GM12891 (cell line): Measurements from ENCODE around the gene ALDH9A1.
A peak's percentile ranks its signal among the peaks of the same experiment; 100 is the strongest.
"Not testable (repeated sequence)": the region's sequence is repeated elsewhere in the genome, so short reads cannot be mapped to it uniquely, and the experiment has no call there.

Experiments
- DNase-seq: peaks from one replicate; pipeline ENCODE4 v3.0.0; 2011; ENCODE audit warnings: low spot score; ENCODE audit not compliant: insufficient read length
- FAIRE-seq: peaks from 2 replicates; lab custom pipeline; 2011; peaks lifted over from hg19 to GRCh38; lab: Jason Lieb, UNC
- PAX5 ChIP-seq: IDR thresholded peaks from 2 replicates; pipeline ENCODE4 v1.6.1; 2011; ENCODE audit warnings: low read length, moderate library complexity, mild to moderate bottlenecking; ENCODE audit not compliant: insufficient read depth, severe bottlenecking
- POLR2A ChIP-seq: IDR thresholded peaks from 2 replicates; pipeline ENCODE4 v1.6.1; 2011; ENCODE audit warnings: low read depth, low read length, control low read depth
- POLR2AphosphoS5 ChIP-seq: IDR thresholded peaks from 2 replicates; pipeline ENCODE4 v1.6.1; 2011; ENCODE audit warnings: low read depth, low read length, control low read depth
- POU2F2 ChIP-seq: IDR thresholded peaks from 2 replicates; pipeline ENCODE4 v1.6.1; 2011; ENCODE audit warnings: low read depth, mild to moderate bottlenecking, control low read depth, low read length, moderate library complexity
- SPI1 ChIP-seq: IDR thresholded peaks from 2 replicates; pipeline ENCODE4 v1.6.1; 2011; ENCODE audit warnings: low read depth, low read length, control low read depth
- TAF1 ChIP-seq: IDR thresholded peaks from 2 replicates; pipeline ENCODE4 v1.6.1; 2011; ENCODE audit warnings: low read depth, low read length, control low read depth

Gene ALDH9A1

GRCh38 chr1:165674599-165674998 lies 23.8 kb downstream of the ALDH9A1 start:
- FAIRE-seq (no peak), DNase-seq (no peak)
- no peak for TF ChIP-seq TAF1
- TF ChIP-seq PAX5 = no peak

GRCh38 chr1:165671526-165671925 lies 26.8 kb downstream of the ALDH9A1 start:
- DNase-seq (no peak), FAIRE-seq (no peak)
- no peak for TF ChIP-seq SPI1
- TF ChIP-seq POLR2AphosphoS5 = no peak
- TF ChIP-seq POU2F2 = no peak
- no peak for TF ChIP-seq TAF1
- no peak for TF ChIP-seq POLR2A
- no peak for TF ChIP-seq PAX5

- DNase-seq (no peak), FAIRE-seq (no peak)
- TF ChIP-seq SPI1 (no peak), POU2F2 (no peak), POLR2AphosphoS5 (no peak), POLR2A (no peak), TAF1 (no peak), PAX5 (no peak)
Observed at GRCh38 chr1:165668184-165668583, 30.2 kb downstream of the ALDH9A1 start.

- DNase-seq = no peak
- FAIRE-seq = no peak
- TF ChIP-seq POLR2A (no peak), PAX5 (no peak), POLR2AphosphoS5 (no peak), POU2F2 (no peak), TAF1 (no peak), SPI1 (no peak)
Observed at GRCh38 chr1:165666152-165666825, 32.1 kb downstream of the ALDH9A1 start.

- FAIRE-seq (peak; percentile 48), DNase-seq (no peak)
- TF ChIP-seq TAF1 (no peak), POU2F2 (no peak), SPI1 (no peak), POLR2AphosphoS5 (no peak), POLR2A (no peak), PAX5 (no peak)
Observed at GRCh38 chr1:165662186-165662585, 36.2 kb downstream of the ALDH9A1 start.

- no peak for DNase-seq
- TF ChIP-seq POLR2A (no peak), POLR2AphosphoS5 (no peak), SPI1 (no peak), PAX5 (no peak), TAF1 (no peak), POU2F2 (no peak)
- FAIRE-seq = no peak
Observed at GRCh38 chr1:165661703-165662102, 36.7 kb downstream of the ALDH9A1 start.

GRCh38 chr1:165659581-165659895 lies 38.8 kb downstream of the ALDH9A1 start:
- TF ChIP-seq POLR2AphosphoS5 (no peak), TAF1 (no peak), POU2F2 (no peak), SPI1 (no peak), PAX5 (no peak), POLR2A (no peak)
- FAIRE-seq = no peak
- no peak for DNase-seq

GRCh38 chr1:165658766-165659580 lies 39.4 kb downstream of the ALDH9A1 start:
- DNase-seq, FAIRE-seq: not testable (repeated sequence)

GRCh38 chr1:165650981-165651625 lies 47.3 kb downstream of the ALDH9A1 start:
- TF ChIP-seq SPI1 (no peak), TAF1 (no peak), PAX5 (no peak), POLR2A (no peak), POU2F2 (no peak)
- DNase-seq (no peak), FAIRE-seq (no peak)
